ENCODE data around the gene NAP1L4. TPM values are rescaled to one million over a fixed set of nuclear protein-coding genes. Genes with fewer than 3 reads are reported as not detected.

Gene NAP1L4
- total and polyA plus RNA-seq, 2 of the 8 experiments (the other 6 are each of a cell fraction or from before 2014, with no cell fraction given), result 75.8 to 194 TPM

DNA sequence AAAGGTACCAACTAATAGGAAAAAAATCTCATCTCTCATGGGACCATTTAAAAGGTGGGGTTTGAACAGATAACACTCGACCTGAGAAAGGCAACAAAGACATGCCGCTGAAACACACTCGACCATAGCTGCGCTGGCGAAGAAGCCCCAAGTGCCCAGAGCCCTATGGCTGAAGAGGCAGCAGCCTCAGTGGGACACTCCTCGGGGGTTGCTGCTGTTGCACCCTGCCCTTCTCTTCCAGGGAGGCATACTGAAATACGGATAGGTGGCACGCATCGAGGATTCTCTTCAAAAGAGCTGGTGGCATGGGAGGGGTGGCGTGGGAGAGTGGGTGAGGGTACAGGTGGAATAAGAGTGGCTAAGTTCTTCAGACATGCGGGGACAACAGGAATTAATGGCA lies 44.4 kb downstream of the NAP1L4 start:
- no peak overlapping the region for H3K4me3 ChIP-seq (ENCODE audit: extremely low read depth in 1 of 4, insufficient read depth in 2 of 4, low read depth in 3 of 4, low read length in 4 of 4)
- no peak overlapping the region for H4K5ac ChIP-seq (ENCODE audit: insufficient read length, low read depth, low read length)
- POLR2A ChIA-PET (ENCODE audit: partially characterized antibody), result interaction anchor here (0.8 to 3.0 kb wide), 3 partner anchors 9 to 45 kb away, joined by 3 to 13 read pairs (median 9); partner anchors contain the start of gene NAP1L4
- peaks cover 6% of the 10 kb centered on the region for H3K79me1 ChIP-seq (ENCODE audit: low read depth, low read length)
- no peak overlapping the region for H2AFZ ChIP-seq (ENCODE audit: low read length)
- H2BK120ac ChIP-seq (replicated peaks; ENCODE audit: low read depth, low read length), result no peak overlapping the region
- H3K4ac ChIP-seq (replicated peaks; ENCODE audit: insufficient read length, low read depth, low read length), result no peak overlapping the region
- peaks cover 20 to 58% (median 42%) of the 10 kb centered on the region in 4 experiments for H3K36me3 ChIP-seq (ENCODE audit: control insufficient read depth in 2 of 4, insufficient read depth in 4 of 4, low read length in 3 of 4)
- H2BK20ac ChIP-seq (ENCODE audit: low read length), result no peak overlapping the region
- peaks cover 0 to 21% (median 12%) of the 10 kb centered on the region in 4 experiments; a peak in 6 of 7 replicates for H3K4me1 ChIP-seq (replicated peaks in 1 of 4; ENCODE audit: control insufficient read depth in 3 of 4, insufficient read depth in 4 of 4, low read length in 3 of 4)
- CTCF ChIA-PET (ENCODE audit: partially characterized antibody), result interaction anchor here (0.6 to 1.9 kb wide), 6 partner anchors 9 to 188 kb away, joined by 3 to 8 read pairs (median 3); no protein-coding TSS in a partner anchor
- no peak overlapping the region for H3K4me2 ChIP-seq (ENCODE audit: insufficient read depth in 1 of 2, low read depth in 2 of 2, low read length in 2 of 2)
- H3K18ac ChIP-seq (ENCODE audit: extremely low read depth, low read length), result no peak overlapping the region
- no peak overlapping the region for H4K8ac ChIP-seq (ENCODE audit: extremely low read depth, insufficient read depth, low read length)
- H2BK5ac ChIP-seq (ENCODE audit: low read depth, low read length), result no peak overlapping the region
- no peak overlapping the region for H2BK15ac ChIP-seq (ENCODE audit: low read length)
- no peak overlapping the region for H3K27ac ChIP-seq (ENCODE audit: low read depth, low read length)
- H2BK12ac ChIP-seq (ENCODE audit: low read depth, low read length), result no peak overlapping the region
- H2AK5ac ChIP-seq (ENCODE audit: low read depth, low read length), result no peak overlapping the region
- DNase-seq (ENCODE audit: low read depth in 1 of 2, low spot score in 2 of 2), result no peak
- no peaks in the 10 kb centered on the region for H3K9me3 ChIP-seq (ENCODE audit: insufficient read depth in 2 of 2, low read depth in 1 of 2, low read length in 1 of 2)
- H3K56ac ChIP-seq (replicated peaks; ENCODE audit: insufficient read length, low read depth, low read length), result no peak overlapping the region
- no peak overlapping the region for H3K14ac ChIP-seq (ENCODE audit: insufficient read length)
- no peak overlapping the region for H3K9ac ChIP-seq (replicated peaks in 1 of 4; ENCODE audit: extremely low read depth in 1 of 4, low read depth in 3 of 4, low read length in 3 of 4)
- TF ChIP-seq BCL11A (IDR thresholded peaks at IDR 0.05; ENCODE audit: low read depth in 2 of 2, low read length in 2 of 2) (no peak), TEAD4 (IDR thresholded peaks at IDR 0.05; ENCODE audit: low read depth, low read length) (no peak), TAF1 (IDR thresholded peaks at IDR 0.05; ENCODE audit: low read depth, low read length) (no peak), CBX8 (IDR thresholded peaks at IDR 0.05; ENCODE audit: borderline replicate concordance, low read depth, low read length) (no peak), NRF1 (IDR thresholded peaks at IDR 0.05; ENCODE audit: low read depth, low read length) (no peak), MAFK (IDR thresholded peaks at IDR 0.05; ENCODE audit: low read depth, low read length) (no peak), PHF8 (conservative IDR thresholded peaks at IDR 0.05; ENCODE audit: low read depth, low read length) (no peak), EZH2 (IDR thresholded peaks at IDR 0.05; ENCODE audit: low read depth, low read length, severe bottlenecking) (no peak), SIX5 (IDR thresholded peaks at IDR 0.05; ENCODE audit: low read depth, low read length) (no peak), CREB1 (IDR thresholded peaks at IDR 0.05) (no peak), RNF2 (IDR thresholded peaks at IDR 0.05; ENCODE audit: borderline replicate concordance, low read depth, low read length, missing control alignments, poor library complexity, severe bottlenecking) (no peak)
- peaks cover 26 to 43% of the 10 kb centered on the region in 2 experiments for H4K20me1 ChIP-seq (replicated peaks in 1 of 2; ENCODE audit: control insufficient read depth in 1 of 2, insufficient read depth in 2 of 2, low read length in 2 of 2)
- no peak overlapping the region for H4K91ac ChIP-seq (replicated peaks; ENCODE audit: insufficient read length, low read length)
- no peaks in the 10 kb centered on the region for H3K23me2 ChIP-seq (ENCODE audit: low read depth, low read length)
- no peaks in the 10 kb centered on the region for H3K79me2 ChIP-seq (ENCODE audit: control insufficient read depth in 1 of 2, insufficient read depth in 2 of 2, low read length in 2 of 2)
- FAIRE-seq, result no peak
- H3K23ac ChIP-seq (ENCODE audit: insufficient read length), result no peak overlapping the region
- no peaks in the 10 kb centered on the region for H3K27me3 ChIP-seq (replicated peaks in 1 of 4; ENCODE audit: control insufficient read depth in 3 of 4, extremely low read depth in 1 of 4, insufficient read depth in 3 of 4, low read length in 3 of 4)
- WGBS, 2 experiments (ENCODE audit: extremely low coverage in 1 of 2, insufficient coverage in 1 of 2, insufficient read length in 1 of 2, insufficient replicate concordance in 2 of 2, low coverage in 1 of 2, low lambda C conversion rate in 2 of 2, missing lambda C conversion rate in 1 of 2), result 97% methylated on average over 11 of the region's 11 CpGs; no CpG with 5 or more reads in 1 of the 2 experiments

All from H1 (cell line).